Body of pancreas (tissue), 4 donors: ENCODE results near the gene VWA8.

Experiments used
- CTCF ChIP-seq, 7 experiments: fragments of 450-650 bp in 4 of 7; fragments of 200-600 bp in 3 of 7; sonication (generic) in 3 of 7; IDR thresholded peaks; one replicate each; pipeline ENCODE4 v1.5.1; 2016 to 2019; ENCODE audit warnings: antibody characterized with exemption in 7 of 7
- POLR2A ChIP-seq, 3 donors: fragments of 450-650 bp; IDR thresholded peaks; one replicate each; pipeline ENCODE4 v1.6.1; 2016; ENCODE audit warnings: antibody characterized with exemption in 3 of 3, mild to moderate bottlenecking in 2 of 3

GRCh38 chr13:41944229-41944628 is 16.7 kb downstream of the VWA8 start:
- TF ChIP-seq CTCF (IDR thresholded peaks at IDR 0.05) (no peak), POLR2A (IDR thresholded peaks at IDR 0.05) (no peak)
